ENCODE measurements around the gene RPS3A.

GRCh38 chr4:151105454-151106032, 6.1 kb downstream of the RPS3A start:
- TF ChIP-seq CTCF (conservative IDR thresholded peaks at IDR 0.05 in 1 of 2, IDR thresholded peaks at IDR 0.05 in 1 of 2; ENCODE audit: low read depth in 1 of 2, low read length in 2 of 2) (no peak), EZH2 (IDR thresholded peaks at IDR 0.05; ENCODE audit: low read length, missing control alignments) (no peak)

Measured in fibroblast of lung (primary cell).